ENCODE data around the gene PLPP1.

DNA sequence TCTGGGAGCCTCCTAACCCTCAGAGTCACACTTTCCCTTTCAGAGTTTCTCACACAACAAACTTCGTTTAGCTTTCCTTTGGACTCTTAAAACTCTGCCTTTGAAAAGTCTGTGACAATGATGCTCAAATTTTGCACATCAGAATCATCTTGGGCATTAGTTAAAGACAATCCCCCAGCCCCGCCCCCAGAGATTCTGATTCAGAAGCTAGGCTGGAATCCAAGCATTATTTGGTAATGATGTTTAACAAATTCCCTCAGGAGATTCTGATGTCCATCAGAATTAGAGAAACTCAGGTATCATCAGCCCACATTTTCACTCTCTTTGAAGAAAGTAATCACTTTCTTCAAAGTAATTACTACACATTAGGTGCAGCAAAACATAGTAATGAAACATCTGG lies 9.6 kb upstream of the PLPP1 start:
- TF ChIP-seq, protein P1, sequence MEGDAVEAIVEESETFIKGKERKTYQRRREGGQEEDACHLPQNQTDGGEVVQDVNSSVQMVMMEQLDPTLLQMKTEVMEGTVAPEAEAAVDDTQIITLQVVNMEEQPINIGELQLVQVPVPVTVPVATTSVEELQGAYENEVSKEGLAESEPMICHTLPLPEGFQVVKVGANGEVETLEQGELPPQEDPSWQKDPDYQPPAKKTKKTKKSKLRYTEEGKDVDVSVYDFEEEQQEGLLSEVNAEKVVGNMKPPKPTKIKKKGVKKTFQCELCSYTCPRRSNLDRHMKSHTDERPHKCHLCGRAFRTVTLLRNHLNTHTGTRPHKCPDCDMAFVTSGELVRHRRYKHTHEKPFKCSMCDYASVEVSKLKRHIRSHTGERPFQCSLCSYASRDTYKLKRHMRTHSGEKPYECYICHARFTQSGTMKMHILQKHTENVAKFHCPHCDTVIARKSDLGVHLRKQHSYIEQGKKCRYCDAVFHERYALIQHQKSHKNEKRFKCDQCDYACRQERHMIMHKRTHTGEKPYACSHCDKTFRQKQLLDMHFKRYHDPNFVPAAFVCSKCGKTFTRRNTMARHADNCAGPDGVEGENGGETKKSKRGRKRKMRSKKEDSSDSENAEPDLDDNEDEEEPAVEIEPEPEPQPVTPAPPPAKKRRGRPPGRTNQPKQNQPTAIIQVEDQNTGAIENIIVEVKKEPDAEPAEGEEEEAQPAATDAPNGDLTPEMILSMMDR (IDR thresholded peaks at IDR 0.05; ENCODE audit: low read length) = no peak
- TF ChIP-seq EZH2 (optimal IDR thresholded peaks at IDR 0.05; ENCODE audit: low read depth, low read length) = no peak
